HEK293T (cell line): ENCODE data around the gene BRD8.
"Not testable (repeated sequence)": the region's sequence is repeated elsewhere in the genome, so short reads cannot be mapped to it uniquely, and the experiment has no call there.

Experiments used
- CTCF ChIA-PET: fragments of 350-600 bp; formaldehyde crosslinking; extraction: SDS; loops from one replicate; lab custom pipeline; 2021; ENCODE audit warnings: antibody characterized with exemption, inconsistent platforms; lab: Yijun Ruan, JAX
- POLR2A ChIA-PET: fragments of 350-600 bp; formaldehyde crosslinking; extraction: SDS; loops from one replicate; lab custom pipeline; 2020; ENCODE audit warnings: antibody characterized with exemption, inconsistent platforms; lab: Yijun Ruan, JAX
- DNase-seq: peaks from one replicate; pipeline ENCODE4 v3.0.0; 2012; ENCODE audit warnings: mixed read lengths; ENCODE audit errors: extremely low spot score
- ARNT ChIP-seq: fragments of 450-650 bp; IDR thresholded peaks from 2 replicates; pipeline ENCODE4 v1.6.1; 2017; ENCODE audit warnings: mild to moderate bottlenecking
- BHLHE40 ChIP-seq: fragments of 450-650 bp; IDR thresholded peaks from 2 replicates; pipeline ENCODE4 v1.6.1; 2016; ENCODE audit warnings: mild to moderate bottlenecking, moderate library complexity, borderline replicate concordance
- CTBP1 ChIP-seq: fragments of 450-650 bp; IDR thresholded peaks from 2 replicates; pipeline ENCODE4 v1.6.1; 2016; ENCODE audit warnings: borderline replicate concordance
- ELF4 ChIP-seq: fragments of 450-650 bp; IDR thresholded peaks from 2 replicates; pipeline ENCODE4 v1.6.1; 2017; ENCODE audit warnings: antibody characterized with exemption
- FOXA1 ChIP-seq: fragments of 450-650 bp; IDR thresholded peaks from 2 replicates; pipeline ENCODE4 v1.6.1; 2016; ENCODE audit warnings: mild to moderate bottlenecking
- FOXK2 ChIP-seq: fragments of 450-650 bp; IDR thresholded peaks from 2 replicates; pipeline ENCODE4 v1.6.1; 2016; ENCODE audit warnings: mild to moderate bottlenecking
- FOXM1 ChIP-seq: fragments of 450-650 bp; IDR thresholded peaks from 2 replicates; pipeline ENCODE4 v1.6.1; 2017; ENCODE audit warnings: mild to moderate bottlenecking, borderline replicate concordance
- HDGF ChIP-seq: fragments of 450-650 bp; IDR thresholded peaks from 2 replicates; pipeline ENCODE4 v1.6.1; 2017; ENCODE audit warnings: antibody characterized with exemption, borderline replicate concordance
- L3MBTL2 ChIP-seq: fragments of 450-650 bp; conservative IDR thresholded peaks from 2 replicates; pipeline ENCODE4 v1.6.1; 2016; ENCODE audit warnings: mild to moderate bottlenecking
- LEF1 ChIP-seq: fragments of 450-650 bp; IDR thresholded peaks from 2 replicates; pipeline ENCODE4 v1.6.1; 2017; ENCODE audit warnings: mild to moderate bottlenecking, borderline replicate concordance
- NFRKB ChIP-seq: fragments of 450-650 bp; IDR thresholded peaks from 2 replicates; pipeline ENCODE4 v1.6.1; 2016; ENCODE audit warnings: mild to moderate bottlenecking, moderate library complexity
- PKNOX1 ChIP-seq: fragments of 450-650 bp; IDR thresholded peaks from 2 replicates; pipeline ENCODE4 v1.6.1; 2016
- SP1 ChIP-seq: fragments of 450-650 bp; IDR thresholded peaks from 2 replicates; pipeline ENCODE4 v1.6.1; 2017
- SUZ12 ChIP-seq: fragments of 450-650 bp; IDR thresholded peaks from 2 replicates; pipeline ENCODE4 v1.6.1; 2016; ENCODE audit warnings: mild to moderate bottlenecking
- TARDBP ChIP-seq: fragments of 450-650 bp; IDR thresholded peaks from 2 replicates; pipeline ENCODE4 v1.6.1; 2016
- ZNF384 ChIP-seq: fragments of 450-650 bp; IDR thresholded peaks from 2 replicates; pipeline ENCODE4 v1.6.1; 2016

The BRD8 gene

DNA sequence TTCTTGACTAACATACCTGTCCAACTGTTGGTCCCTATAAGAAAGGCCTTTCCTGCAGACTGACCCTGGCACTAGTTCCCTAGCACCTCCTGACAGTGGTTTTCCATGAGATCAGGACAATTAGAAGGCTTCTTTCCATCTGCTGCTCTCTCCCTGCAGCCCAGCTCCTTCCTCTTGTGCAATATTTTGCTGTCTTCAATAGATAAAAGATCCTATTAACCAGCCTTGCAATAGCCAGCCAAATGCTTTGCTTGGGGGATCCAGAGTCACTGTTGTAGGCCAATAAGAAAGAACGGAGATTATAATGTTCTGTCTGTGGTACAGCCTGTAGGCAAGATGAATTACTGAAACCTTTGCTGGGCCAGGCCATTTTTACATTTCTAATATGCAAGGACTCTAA, 20.8 kb downstream of the BRD8 start:
- ChIA-PET POLR2A (interaction anchor here (0.6 kb wide), 1 partner anchor 20 kb away, joined by 3 read pairs; no protein-coding TSS in a partner anchor), CTCF (interaction anchor here (0.7 kb wide), 1 partner anchor 118 kb away, joined by 3 read pairs; no protein-coding TSS in a partner anchor)
- TF ChIP-seq L3MBTL2: no peak
- TF ChIP-seq FOXK2: no peak
- TF ChIP-seq CTBP1: no peak
- no peak for TF ChIP-seq SUZ12
- no peak for TF ChIP-seq FOXM1
- no peak for TF ChIP-seq TARDBP
- TF ChIP-seq NFRKB: no peak
- TF ChIP-seq ELF4: no peak
- TF ChIP-seq BHLHE40: no peak
- no peak for TF ChIP-seq HDGF
- TF ChIP-seq ARNT: no peak
- TF ChIP-seq LEF1: no peak
- no peak for TF ChIP-seq FOXA1
- no peak for TF ChIP-seq ZNF384
- no peak for TF ChIP-seq PKNOX1
- no peak for TF ChIP-seq SP1
- DNase-seq: no peak

DNA sequence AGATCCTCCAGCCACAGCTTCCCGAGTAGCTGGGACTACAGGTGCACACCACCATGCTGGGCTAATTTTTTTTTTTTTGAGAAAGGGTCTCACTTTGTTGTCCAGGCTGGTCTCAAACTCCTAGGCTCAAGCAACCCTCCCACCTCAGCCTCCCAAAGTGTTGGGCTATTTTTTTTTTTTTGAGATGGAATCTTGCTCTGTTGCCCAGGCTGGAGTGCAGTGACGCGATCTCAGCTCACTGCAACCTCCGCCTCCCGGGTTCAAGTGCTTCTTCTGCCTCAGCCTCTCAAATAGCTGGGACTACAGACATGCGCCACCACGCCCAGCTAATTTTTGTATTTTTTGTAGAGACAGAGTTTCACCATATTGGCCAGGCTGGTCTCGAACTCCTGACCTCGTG, 22.5 kb downstream of the BRD8 start:
- POLR2A ChIA-PET, CTCF ChIA-PET, DNase-seq: not testable (repeated sequence)

DNA sequence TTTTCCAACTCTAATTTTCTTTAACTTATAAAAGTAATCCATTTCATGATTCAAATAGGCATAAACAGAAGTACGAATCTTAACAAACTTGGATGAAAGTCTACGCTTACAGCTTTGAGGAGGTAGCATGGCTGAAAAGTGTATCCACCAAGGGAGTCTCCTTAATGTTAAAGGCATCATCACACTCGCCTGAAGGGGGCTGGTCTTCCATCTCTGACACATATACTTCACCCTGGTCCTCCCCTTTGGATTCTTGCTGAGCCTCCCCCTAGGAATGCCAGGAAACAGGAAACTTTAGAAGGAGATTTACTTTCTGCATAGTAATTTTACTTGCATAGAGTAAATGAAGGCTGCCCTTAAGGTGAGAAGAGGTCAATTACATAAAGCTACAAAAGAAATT, 28.9 kb downstream of the BRD8 start:
- CTCF ChIA-PET: interaction anchor here (0.6 to 1.3 kb wide), 2 partner anchors 9 to 16 kb away, joined by 3 read pairs; no protein-coding TSS in a partner anchor
- POLR2A ChIA-PET: interaction anchor here (3.1 kb wide), 1 partner anchor 29 kb away, joined by 14 read pairs; the partner anchor contains the start of gene KIF20A
- peak; percentile 15 for DNase-seq

DNA sequence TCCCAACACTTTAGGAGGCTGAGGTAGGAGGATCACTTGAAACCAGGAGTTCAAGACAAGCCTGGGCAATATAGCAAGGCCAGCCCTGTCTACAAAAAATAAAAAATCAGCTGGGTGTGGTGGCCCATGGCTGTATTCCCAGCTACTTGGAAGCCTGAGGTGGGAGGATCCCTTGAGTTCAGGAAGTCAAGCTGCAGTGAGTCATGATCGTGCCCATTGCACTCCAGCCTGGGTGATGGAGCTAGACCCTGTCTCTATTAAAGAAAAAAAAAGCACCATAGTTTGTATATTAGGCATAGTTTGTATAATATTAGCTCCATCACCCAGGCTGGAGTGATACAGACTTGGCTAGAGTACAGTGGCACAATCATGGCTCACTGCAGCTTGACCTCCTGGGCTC, 29.6 kb downstream of the BRD8 start:
- DNase-seq: no peak
- ChIA-PET POLR2A (interaction anchor here (0.6 to 3.1 kb wide), 3 partner anchors 30 to 395 kb away, joined by 3 to 14 read pairs (median 4); partner anchors contain the start of genes CDC23 and KIF20A), CTCF (no interaction called here)
- TF ChIP-seq FOXM1 (no peak), NFRKB (no peak), TARDBP (no peak), BHLHE40 (no peak), FOXA1 (no peak), ZNF384 (no peak), SP1 (no peak)

More for the DNA sequence above, 28.9 kb downstream of the BRD8 start:
- TF ChIP-seq ARNT (no peak), ZNF384 (no peak), PKNOX1 (no peak), ELF4 (no peak), FOXA1 (no peak), FOXM1 (no peak), HDGF (no peak), LEF1 (no peak), TARDBP (no peak), NFRKB (no peak), FOXK2 (no peak), CTBP1 (no peak), BHLHE40 (no peak), L3MBTL2 (no peak), SP1 (no peak), SUZ12 (no peak)

- CTCF ChIA-PET: interaction anchor here (0.6 kb wide), 1 partner anchor 45 kb away, joined by 3 read pairs; no protein-coding TSS in a partner anchor
- DNase-seq, POLR2A ChIA-PET: not testable (repeated sequence)
Observed at GRCh38 chr5:138143578-138143977, 34.9 kb downstream of the BRD8 start.

GRCh38 chr5:138141734-138142133, 36.7 kb downstream of the BRD8 start:
- no peak for DNase-seq
- POLR2A ChIA-PET: no interaction called here
- CTCF ChIA-PET: interaction anchor here (0.6 kb wide), 2 partner anchors 80 to 359 kb away, joined by 3 to 4 read pairs; no protein-coding TSS in a partner anchor
- TF ChIP-seq PKNOX1: no peak
- TF ChIP-seq SUZ12: no peak
- no peak for TF ChIP-seq NFRKB

GRCh38 chr5:138140268-138140667, 38.2 kb downstream of the BRD8 start:
- DNase-seq: no peak
- POLR2A ChIA-PET: interaction anchor here (1.7 kb wide), 1 partner anchor 39 kb away, joined by 7 read pairs; the partner anchor contains the start of gene KIF20A
- TF ChIP-seq ARNT (no peak), PKNOX1 (no peak), TARDBP (no peak), HDGF (no peak), L3MBTL2 (no peak), NFRKB (no peak), LEF1 (no peak), FOXM1 (no peak), SUZ12 (no peak), CTBP1 (no peak), FOXA1 (no peak), BHLHE40 (no peak)
- CTCF ChIA-PET: interaction anchor here (0.6 to 0.8 kb wide), 2 partner anchors 104 to 204 kb away, joined by 3 to 4 read pairs; no protein-coding TSS in a partner anchor
